Measurements from ENCODE around the gene ANKS6. TPM values are rescaled to one million over a fixed set of nuclear protein-coding genes. Genes with fewer than 3 reads are reported as not detected.

ANKS6 gene
- total RNA-seq, 1 experiment from 2014 or later = 46.3 TPM

GRCh38 chr9:98781588-98782383 lies 14.6 kb downstream of the ANKS6 start:
- no peaks in the 10 kb centered on the region for H3K79me2 ChIP-seq (ENCODE audit: insufficient read depth, low read length)
- no CpG with 5 or more reads among the region's 11 CpGs for WGBS (ENCODE audit: extremely low coverage, insufficient read length, low lambda C conversion rate)
- H3K9me3 ChIP-seq (ENCODE audit: control insufficient read depth, low read depth, low read length) = no peaks in the 10 kb centered on the region
- H3K4ac ChIP-seq (ENCODE audit: low read depth, low read length) = no peak overlapping the region
- H3K4me1 ChIP-seq (ENCODE audit: insufficient read depth, low read length) = no peaks in the 10 kb centered on the region
- Mint-ChIP-seq H3K27ac (no peak overlapping the region; a peak in 1 of 7 replicates), H3K9me3 (no peaks in the 10 kb centered on the region; a peak in 1 of 5 replicates), H3K4me3 (no peak overlapping the region), H3K36me3 (ENCODE audit: insufficient read depth in 1 of 3, low read depth in 3 of 3) (peaks cover 10 to 67% (median 52%) of the 10 kb centered on the region in 3 experiments; a peak in 6 of 7 replicates), H3K27me3 (ENCODE audit: low read depth) (no peaks in the 10 kb centered on the region), H3K4me1 (no peaks in the 10 kb centered on the region)
- DNase-seq = no peak
- no peak overlapping the region for H2BK15ac ChIP-seq (ENCODE audit: low read depth, low read length)
- no peak overlapping the region for H3K56ac ChIP-seq (ENCODE audit: insufficient read length, low read depth, low read length)
- no peak overlapping the region; the same call in 1 of the 2 replicates for H3K14ac ChIP-seq (ENCODE audit: insufficient read depth, low read length)
- H4K5ac ChIP-seq (ENCODE audit: insufficient read length, low read depth, low read length) = no peak overlapping the region
- no peak overlapping the region for H3K23ac ChIP-seq (ENCODE audit: insufficient read length, low read depth, low read length)
- no peaks in the 10 kb centered on the region for H4K20me1 ChIP-seq (ENCODE audit: control insufficient read depth, insufficient read depth, insufficient read length)
- H2BK20ac ChIP-seq (ENCODE audit: low read depth, low read length, poor library complexity, severe bottlenecking) = no peak overlapping the region
- no peak overlapping the region for H2AK5ac ChIP-seq (ENCODE audit: insufficient read length, low read length)
- no peak overlapping the region for H2AFZ ChIP-seq (ENCODE audit: low read length)
- no peak overlapping the region for H3T11ph ChIP-seq (ENCODE audit: low read length)
- H3K27me3 ChIP-seq (ENCODE audit: insufficient read depth, low read length) = no peaks in the 10 kb centered on the region
- H2BK12ac ChIP-seq (ENCODE audit: insufficient read length, low read depth, low read length) = no peak overlapping the region
- H4K91ac ChIP-seq (ENCODE audit: insufficient read length, low read depth, low read length) = no peak overlapping the region
- H3K79me1 ChIP-seq (ENCODE audit: insufficient read depth, low read depth, low read length, poor library complexity, severe bottlenecking) = no peaks in the 10 kb centered on the region
- no peaks in the 10 kb centered on the region for H3K23me2 ChIP-seq (ENCODE audit: insufficient read length, low read depth, low read length, poor library complexity, severe bottlenecking)
- H2BK120ac ChIP-seq (ENCODE audit: low read depth, low read length, poor library complexity, severe bottlenecking) = no peak overlapping the region
- H2BK5ac ChIP-seq (ENCODE audit: insufficient read length, low read length) = no peak overlapping the region
- no peak overlapping the region for H4K8ac ChIP-seq (replicated peaks; ENCODE audit: insufficient read length, low read depth, low read length)
- no peak overlapping the region for H3K18ac ChIP-seq (ENCODE audit: insufficient read length, low read depth, low read length)
- H3K27ac ChIP-seq (ENCODE audit: insufficient read length, low read depth, low read length) = no peak overlapping the region
- H3K9ac ChIP-seq (ENCODE audit: extremely low read depth, insufficient read length, low read length) = no peak overlapping the region
- TF ChIP-seq, protein P1, sequence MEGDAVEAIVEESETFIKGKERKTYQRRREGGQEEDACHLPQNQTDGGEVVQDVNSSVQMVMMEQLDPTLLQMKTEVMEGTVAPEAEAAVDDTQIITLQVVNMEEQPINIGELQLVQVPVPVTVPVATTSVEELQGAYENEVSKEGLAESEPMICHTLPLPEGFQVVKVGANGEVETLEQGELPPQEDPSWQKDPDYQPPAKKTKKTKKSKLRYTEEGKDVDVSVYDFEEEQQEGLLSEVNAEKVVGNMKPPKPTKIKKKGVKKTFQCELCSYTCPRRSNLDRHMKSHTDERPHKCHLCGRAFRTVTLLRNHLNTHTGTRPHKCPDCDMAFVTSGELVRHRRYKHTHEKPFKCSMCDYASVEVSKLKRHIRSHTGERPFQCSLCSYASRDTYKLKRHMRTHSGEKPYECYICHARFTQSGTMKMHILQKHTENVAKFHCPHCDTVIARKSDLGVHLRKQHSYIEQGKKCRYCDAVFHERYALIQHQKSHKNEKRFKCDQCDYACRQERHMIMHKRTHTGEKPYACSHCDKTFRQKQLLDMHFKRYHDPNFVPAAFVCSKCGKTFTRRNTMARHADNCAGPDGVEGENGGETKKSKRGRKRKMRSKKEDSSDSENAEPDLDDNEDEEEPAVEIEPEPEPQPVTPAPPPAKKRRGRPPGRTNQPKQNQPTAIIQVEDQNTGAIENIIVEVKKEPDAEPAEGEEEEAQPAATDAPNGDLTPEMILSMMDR (conservative IDR thresholded peaks at IDR 0.05) = no peak
- H3K4me2 ChIP-seq (ENCODE audit: insufficient read depth, insufficient read length, low read length) = no peak overlapping the region
